Activated T-cell treated with anti-CD3 and anti-CD28 coated beads, Interleukin-2, amount 50 U/mL, for 48 hours (primary cell): ENCODE data around the gene STXBP4.
"Not testable (repeated sequence)": the region's sequence is repeated elsewhere in the genome, so short reads cannot be mapped to it uniquely, and the experiment has no call there.

Source experiments
- DNase-seq, 2 experiments: peaks; one replicate each; pipeline ENCODE4 v3.0.0-alpha.2; 2020

Gene STXBP4

DNA sequence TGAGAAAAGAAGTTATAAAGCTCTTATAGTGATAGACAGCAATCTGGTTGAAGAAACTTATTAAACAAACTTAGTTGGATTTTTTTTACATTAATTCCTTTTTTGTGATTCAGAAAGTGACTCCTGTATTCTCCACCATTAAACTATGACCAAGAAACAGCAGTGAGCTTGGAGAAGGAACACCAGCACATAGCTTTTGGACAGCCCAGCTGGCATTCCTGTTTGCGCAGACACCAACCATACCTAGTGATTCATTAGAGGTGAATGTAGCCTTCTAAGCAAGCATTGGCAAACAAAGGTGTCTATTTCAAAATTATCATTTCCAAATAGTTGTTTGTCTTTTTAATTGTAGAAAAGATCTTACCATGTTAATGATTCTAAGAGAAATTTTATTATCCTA is 94.4 kb downstream of the STXBP4 start:
- DNase-seq: no peak

DNA sequence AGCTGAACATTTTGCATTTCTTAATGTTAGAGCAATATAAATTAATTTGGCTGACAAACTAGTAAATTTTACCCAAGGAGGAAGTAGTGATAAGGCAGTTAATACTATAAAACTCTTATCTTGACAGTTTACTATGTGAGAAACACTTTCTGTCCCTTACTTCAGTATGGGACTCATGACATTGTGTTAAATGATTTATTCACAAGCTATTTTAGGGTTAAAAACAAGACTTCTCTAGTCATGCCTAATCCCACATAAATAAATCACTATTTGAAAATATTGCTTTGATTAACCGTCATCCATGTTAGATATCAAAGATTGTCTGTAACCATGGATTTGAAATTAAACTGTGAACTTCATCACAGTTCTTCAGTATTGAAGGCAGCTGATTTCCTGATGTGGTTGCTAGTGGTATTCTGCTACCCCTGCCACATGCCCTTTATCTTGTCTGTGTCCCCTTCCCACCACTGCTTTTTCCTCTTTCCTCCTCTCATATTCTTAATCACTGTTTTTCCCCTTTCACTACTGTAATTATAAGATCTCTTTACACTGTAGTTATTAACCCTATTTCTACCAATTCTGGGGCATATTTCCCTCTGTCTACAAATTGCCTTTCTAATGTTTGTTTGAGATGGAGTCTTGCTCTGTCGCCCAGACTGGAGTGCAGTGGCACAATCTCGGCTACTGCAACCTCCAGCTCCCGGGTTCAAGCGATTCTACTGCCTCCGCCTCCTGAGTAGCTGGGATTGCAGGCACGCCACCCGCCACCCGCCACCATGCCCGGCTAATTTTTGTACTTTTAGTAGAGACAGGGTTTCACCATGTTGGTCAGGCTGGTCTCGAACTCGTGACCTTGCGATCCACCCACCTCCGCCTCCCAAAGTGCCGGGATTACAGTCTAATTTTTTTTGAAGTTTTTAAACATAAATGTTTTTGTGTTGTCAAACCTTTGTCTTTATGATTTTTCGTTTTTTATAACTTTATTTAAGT is 95.6 kb downstream of the STXBP4 start:
- no peak for DNase-seq

DNA sequence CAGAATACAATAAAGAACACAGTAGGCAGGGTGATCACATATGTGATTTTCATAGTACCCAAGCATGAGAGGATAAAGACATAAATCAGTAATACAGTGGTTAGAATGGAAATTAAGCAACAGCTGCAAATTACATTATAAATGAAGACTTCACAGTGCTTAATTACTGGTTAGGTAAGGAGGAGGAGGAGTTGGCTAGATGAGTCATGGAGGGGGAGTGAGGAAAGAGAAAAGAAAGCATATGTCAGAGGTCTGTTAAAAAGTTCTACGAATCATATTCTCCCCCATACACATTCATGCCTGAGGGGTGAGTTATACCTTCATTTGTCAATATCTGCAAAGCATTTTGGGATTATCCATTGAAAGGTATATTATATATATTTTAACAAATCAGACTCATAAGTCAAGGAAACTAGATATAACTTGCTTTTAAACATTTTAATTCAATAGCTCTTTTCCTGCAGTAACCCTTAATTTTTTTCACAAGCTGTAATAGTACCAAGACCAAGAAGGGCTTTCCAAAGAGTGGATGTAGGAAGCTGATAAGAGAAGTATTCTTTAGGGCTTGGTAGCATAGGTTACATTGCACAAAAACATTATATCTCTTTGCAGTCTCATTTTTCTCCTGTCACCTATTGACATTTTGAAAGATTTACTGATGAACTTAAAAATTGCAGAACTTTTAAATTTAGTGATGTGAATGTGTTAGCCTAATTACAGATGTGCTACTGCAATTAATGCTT is 99.3 kb downstream of the STXBP4 start:
- no peak for DNase-seq

DNA sequence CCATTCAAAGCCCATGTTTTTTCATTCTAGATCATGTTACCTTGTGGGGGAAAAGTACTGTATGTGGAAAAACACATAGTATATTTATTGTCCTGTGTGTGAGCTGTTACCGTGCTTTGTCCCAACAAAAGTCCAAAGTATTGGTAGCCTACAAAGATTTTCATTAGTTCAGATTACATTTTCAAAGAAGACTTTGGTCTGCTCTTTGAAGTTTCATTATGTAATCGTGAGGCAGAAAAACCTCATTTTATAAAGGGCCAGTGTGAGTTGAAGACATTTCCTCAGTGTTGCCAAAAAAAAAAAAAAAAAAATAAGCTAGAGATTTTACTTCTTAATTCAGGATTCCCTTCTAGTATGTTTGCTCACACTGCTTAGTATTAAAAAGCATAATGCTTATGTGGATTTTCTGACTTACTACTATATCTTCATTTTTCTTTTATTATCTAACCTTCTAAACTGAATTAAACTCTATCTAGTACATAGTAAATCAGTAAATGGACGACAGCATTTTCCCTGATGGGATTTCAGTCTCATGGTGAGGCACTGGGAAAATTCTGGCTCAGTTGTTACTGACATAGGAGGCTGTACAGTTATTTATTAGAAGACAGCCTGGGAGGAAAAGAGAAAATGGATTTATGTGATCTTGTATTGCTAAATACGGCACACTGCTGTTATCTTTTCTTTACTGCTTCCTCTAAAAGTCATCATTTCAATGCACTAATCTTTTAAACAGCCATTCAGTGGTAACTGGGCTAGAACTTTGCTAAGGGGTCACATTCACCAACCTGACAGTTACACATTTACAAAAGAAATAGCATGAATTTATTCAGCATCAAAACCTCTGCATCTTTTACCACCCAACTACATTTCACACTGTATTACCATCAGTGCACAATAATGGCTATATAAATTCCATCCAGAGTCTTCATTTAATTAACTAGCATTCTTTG is 100.6 kb downstream of the STXBP4 start:
- no peak for DNase-seq

DNA sequence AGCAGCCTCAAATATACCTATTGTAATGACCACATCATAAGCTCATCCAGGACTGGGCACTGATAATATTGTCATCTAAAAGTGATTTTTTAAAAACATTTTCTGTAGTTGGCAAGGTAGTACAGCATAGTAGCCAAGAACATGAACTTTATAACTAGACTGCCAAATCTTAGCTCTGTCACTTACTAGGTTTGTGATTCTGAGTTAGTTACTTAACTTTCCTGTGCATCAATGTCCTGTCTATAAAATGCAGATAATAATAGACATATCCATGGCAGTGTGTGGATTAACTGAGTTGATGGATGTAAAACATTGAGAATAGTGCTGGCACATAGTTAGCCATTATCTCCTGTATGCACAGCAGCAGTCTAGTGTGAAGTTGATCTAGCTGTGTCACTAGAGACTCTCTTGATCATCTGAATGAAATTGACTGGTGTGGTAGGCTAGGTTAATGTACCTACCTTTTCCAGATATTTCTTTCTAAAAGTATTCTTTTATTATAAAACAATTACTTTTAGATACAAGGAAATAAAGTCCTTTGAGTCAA is 101.5 kb downstream of the STXBP4 start:
- DNase-seq: no peak

DNA sequence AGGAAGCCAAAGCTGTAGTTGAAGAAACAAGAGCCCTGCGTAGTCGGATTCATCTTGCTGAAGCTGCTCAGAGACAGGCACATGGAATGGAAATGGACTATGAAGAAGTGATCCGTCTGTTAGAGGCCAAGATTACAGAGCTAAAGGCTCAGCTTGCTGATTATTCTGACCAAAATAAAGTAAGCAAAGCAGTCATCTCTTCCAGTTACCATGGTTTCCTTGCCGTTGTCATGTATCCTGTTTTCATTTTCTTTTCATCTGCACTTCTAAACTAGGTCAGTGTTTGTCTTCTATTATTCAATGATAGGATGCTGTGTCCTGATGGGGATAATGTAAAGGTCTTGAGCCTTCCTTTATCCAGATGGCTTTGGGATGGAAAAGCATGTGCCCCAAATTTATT is 104.3 kb downstream of the STXBP4 start:
- DNase-seq: no peak

DNA sequence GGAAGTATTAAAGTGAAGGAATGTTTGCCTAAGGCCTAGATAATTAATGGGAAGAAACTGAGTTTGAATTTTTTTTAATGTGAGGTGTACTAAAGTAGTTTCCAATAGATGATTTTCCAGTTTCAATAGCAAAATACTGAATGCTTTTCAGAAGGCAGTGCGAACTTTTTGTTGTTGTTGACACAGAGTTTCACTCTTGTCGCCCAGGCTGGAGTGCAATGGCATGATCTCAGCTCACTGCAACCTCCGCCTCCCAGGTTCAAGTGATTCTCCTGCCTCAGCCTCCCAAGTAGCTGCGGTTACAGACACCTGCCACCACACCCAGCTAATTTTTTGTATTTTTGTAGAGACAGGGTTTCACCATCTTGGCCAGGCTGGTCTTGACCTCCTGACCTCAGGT is 104.9 kb downstream of the STXBP4 start:
- not testable (repeated sequence) for DNase-seq

DNA sequence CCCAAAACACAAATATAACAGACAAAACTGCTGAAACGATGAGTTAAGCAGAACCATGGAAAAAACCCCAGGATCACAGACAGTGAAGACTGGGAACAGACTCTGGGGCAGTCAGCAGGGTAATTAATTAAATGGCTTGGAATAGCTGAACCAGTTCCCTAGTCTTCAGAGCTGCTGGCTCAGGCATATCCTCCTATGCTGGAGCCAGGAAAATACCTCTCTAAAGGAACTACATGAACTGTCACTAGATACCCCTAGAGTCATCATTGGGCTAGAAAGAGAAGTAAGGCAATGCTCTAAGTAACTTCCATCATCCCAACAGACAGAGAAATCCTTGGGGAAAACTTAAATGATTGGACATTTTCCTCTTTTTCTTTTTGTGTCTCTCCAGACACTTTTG is 113.0 kb downstream of the STXBP4 start:
- no peak for DNase-seq

DNA sequence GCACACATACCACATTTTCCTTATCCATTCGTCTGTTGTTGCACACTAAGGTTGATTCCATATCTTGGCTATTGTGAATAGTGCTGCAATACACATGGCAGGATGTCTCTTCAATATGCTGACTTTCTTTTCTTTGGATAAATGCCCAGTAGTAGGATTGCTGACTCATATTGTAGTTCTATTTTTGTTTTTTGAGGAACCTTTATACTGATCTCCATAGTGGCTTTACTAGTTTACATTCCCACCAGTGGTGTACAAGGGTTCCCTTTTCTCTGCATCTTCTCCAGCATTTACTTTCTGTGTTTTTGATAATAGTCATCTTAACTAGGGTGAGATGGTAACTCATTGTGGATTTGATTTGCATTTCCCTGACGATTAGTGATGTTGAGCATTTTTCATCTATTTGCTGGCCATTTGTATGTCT is 118.1 kb downstream of the STXBP4 start:
- DNase-seq: no peak

DNA sequence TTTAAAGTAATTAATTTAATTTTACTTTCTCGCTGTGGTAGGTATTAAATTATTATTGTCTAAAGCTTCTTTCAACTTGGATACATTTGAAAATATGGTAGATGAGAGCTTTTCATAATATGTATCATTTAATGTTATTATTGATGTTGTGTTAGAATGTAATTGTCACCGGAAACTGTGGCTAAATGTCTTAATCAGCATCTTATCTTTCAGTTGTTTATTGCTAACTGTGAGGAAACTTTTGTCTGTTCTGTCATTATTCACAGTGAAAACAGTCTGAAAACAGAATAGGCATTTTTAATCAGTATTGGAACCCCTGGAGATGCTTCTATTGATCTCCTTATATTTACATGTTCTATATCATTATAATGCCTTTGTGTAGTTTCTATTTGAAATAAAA is 120.7 kb downstream of the STXBP4 start:
- DNase-seq: no peak

DNA sequence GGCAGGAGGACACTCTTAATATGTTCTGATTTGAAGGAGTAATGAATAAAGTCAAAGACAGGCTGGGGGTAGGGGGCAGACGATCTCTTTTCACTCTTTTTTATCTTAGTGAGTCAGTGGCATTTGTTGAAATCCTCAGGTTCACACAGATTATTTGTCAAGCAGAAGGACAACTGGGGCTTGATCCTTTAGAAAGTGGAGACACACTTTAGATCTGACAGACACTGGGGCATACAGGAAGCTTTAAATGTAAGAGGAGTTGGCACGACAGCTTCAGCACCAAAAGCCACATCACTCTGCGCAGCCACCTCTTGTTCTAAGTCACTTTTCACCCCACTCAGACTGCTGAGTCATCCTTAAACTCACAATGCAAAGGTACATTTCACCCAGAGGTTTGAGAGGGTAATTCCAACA is 121.5 kb downstream of the STXBP4 start:
- DNase-seq: peak; percentile 30 to 45

DNA sequence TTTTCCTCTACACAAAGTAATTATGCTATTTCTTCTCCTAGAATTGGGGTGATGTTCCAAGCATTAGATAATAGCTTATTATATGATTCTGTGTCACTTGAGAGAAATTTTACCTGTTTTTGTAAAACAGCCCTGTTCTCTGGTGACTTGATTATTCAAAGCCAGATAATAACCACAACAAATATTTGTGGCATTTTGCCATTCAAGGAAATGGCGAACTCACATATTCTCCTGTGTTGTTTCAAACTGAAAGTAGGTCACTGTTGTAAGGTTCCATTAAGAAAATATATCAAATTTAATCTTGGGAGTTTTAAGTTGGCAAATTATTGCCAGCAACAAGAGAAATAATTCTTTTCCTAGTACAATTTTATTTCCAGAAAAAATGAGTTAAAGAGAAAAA is 124.8 kb downstream of the STXBP4 start:
- DNase-seq: no peak

DNA sequence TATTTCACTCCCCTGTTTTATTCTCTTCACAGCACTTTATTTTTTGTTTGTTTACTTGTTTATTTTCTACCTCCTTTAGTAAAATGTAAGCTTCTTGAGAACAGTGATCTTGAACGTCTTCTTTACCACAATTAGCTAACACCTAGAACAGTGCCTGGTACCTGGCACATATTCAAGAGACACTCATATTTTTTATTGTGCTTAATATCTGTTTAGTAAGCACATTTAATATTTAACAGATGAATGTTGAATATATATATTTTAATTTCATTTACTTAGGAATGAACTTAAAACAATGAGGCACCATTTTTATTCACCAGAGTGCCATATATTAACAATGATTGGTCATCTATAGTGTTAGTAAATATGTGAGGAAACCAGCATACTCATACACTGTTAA is 130.2 kb downstream of the STXBP4 start:
- DNase-seq: no peak

DNA sequence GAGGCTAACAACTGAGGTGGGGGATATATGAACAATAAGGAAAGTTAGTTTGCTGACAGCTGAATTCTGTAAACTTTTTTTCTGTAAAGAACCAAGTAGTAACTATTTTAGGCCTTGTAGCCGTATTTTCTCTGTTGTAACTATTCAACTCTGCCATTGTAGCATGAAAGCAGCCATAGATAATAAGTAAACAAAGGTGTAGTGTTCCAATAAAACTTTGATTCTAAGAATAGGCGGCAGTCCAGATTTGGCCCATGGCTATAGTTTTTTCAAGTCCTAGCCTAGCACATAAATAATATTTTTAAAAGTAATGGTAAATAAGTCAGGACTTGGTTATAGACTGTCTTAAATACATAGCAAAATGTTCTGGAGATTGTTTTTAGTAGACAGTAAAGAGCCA is 142.0 kb downstream of the STXBP4 start:
- DNase-seq: no peak

DNA sequence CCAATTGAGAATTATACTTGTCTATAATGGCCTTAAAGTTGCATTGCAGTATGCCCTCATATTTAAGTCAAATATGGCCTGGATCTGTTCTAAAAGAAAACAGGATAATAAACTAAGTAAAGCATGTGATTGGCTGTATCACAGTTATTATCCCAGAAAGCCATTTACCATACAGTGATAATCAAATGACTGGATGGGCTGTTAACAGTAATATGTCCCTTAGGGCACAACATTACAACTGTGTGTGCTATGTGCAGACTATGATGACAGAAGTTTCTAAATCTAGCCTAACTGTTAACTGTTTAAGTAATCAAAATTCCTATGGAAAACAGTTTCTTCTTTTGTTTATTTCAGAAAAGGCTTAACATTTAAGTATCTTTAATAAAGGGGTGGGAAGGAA is 145.7 kb downstream of the STXBP4 start:
- no peak for DNase-seq

DNA sequence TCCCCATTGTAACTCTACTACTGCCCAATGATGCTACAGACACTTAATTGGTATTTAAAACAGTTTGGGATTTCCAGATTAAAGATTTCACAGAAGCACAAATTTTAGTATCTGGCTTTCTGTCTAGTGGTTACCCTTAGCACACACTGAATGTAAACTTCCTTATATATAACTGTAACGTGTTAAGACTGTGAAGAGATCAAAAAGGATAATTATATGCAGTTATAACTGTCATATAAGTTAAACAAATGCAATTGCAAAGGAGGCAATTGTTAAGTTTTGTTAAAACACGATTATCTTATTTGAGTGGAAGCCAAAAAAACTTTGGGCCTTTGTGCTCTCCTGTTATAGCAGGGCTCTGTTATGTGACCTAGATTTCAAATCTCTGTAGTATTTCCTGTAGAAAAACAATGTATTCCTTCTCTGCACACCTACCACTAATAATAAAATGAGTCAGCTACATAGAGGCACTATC is 147.9 kb downstream of the STXBP4 start:
- DNase-seq: no peak

DNA sequence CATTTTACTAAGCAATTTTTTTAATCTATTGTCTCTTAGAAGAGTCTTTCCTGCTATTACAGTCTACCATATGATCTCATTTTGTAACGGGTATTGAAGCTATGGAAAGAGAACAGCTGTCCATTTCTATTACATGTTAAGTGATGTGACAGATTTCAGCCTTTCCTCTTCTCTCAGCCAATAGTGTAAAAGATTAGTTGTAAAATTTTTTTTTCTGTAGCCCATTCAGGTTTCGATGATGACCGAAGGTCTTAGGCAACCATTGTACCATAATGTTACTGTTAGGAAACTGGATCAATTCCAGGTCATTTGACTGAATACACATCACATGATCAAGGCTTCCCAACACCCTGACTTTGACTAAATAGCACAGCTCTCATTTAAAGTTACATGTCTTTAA is 148.6 kb downstream of the STXBP4 start:
- no peak for DNase-seq

DNA sequence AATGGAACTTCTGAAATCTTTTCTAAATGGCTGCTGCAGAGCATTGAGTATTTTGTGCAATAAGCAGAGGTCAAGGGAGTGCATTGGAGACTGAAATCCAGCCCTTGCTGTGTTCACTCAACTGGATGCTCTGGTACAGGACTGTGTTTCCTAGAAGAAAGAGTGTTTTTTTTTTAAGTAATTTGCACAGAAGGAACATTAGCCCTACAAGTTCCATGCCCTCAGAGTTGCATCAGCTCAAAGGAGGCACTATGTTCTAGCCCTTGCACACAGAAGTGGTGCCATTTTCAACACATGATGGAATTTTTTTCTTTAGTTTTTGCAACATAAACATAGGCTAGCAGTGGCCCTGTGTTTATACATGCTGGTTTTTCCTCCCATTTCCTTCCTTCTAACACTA is 152.1 kb downstream of the STXBP4 start:
- no peak for DNase-seq

DNA sequence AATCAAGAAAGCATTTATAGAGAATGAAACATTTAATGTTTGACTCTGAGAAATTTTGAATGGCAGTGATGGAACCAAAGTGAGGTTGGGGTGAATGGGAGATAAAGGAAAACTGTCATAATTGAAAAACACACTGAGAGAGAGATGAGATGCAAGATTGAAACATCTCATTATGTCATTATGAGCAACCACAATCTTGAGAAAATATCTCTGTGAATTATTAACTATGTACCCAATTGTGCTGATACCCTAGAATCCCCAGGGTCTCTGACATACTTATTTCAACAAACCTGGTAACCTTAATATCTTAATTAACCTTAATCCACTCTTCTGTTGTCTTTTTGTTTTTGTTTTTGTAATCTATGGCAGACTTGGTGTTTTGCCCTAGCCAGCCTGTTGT is 152.7 kb downstream of the STXBP4 start:
- DNase-seq: no peak

DNA sequence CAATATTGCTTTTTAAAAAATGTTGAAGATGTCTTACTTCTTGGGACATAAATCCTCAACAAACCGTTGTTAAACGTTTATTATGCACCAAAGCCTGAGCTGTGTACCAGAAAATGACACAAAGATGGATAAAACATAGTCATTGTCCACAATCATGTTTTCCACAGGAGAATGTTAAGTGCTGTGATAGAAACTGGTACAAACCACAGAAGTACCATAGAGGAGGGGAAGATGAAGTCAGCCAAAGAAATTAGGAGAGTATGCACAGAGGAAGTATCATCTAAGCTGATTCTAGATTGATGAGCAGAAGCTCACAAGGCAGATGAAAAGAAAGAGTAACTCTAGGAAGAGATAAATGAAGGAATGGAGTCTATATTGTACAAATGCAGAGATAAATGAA is 153.5 kb downstream of the STXBP4 start:
- DNase-seq: no peak

DNA sequence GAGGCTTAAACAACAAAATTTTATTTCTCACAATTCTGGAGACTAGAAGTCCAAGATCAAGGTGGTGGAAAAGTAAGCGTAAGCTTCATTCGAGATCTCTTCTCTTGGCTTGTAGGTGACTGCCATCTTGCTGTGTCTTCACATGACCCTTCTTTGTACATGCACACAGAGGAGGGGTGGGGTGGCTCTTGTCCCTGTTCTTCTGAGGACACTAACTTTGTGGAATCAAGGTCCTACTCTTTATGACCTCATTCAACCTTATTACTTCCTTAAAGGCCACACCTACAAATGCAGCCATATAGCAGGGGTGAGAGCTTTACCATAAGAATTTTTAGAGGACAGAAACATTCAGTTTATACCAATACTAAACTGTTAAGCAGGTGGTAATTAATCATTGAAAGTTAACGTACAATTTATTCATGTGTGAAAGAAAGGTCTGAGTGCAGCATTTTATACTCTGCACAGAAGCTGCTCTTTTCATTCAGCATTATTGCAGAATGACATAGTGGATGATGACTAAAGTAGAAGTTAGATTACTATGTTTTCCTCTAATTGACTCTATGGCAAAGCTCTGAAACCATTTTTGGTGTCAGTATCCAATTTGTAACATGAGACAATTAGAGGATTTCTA is 156.3 kb downstream of the STXBP4 start:
- DNase-seq: no peak

DNA sequence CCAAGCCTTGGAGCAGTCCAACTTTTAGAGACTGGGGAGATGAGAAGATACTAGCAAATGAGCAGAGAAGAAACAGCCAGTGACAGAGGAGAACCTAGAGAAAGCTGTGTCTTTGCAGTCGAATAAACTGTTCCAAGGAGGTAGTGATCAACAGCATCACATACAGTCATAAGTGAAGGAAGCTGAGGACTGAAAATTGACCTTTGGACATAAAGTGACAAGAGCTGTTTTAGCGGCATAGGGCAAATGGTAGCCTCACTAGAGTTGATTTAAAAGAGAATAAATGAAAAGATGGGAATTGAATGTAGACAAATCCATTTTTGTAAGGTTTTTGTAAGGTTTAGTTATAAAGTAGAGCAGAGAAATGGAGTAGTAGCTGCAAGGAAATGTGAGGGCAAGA is 165.0 kb downstream of the STXBP4 start:
- no peak for DNase-seq
